GM21576 (cell line): Measurements from ENCODE around the gene KCTD19.
A peak's percentile ranks its signal among the peaks of the same experiment; 100 is the strongest.

Experiments
- ATAC-seq: cut with Tn5 transposase; IDR thresholded peaks from one replicate; pipeline ENCODE4 v1.9.1; 2021; ENCODE audit warnings: mild to moderate bottlenecking, moderate library complexity; ENCODE audit not compliant: unreplicated experiment

Gene KCTD19

GRCh38 chr16:67264277-67264676 lies 62.3 kb downstream of the KCTD19 start:
- ATAC-seq: no peak

- ATAC-seq: no peak
Measured at GRCh38 chr16:67263201-67263600, 63.3 kb downstream of the KCTD19 start.

DNA sequence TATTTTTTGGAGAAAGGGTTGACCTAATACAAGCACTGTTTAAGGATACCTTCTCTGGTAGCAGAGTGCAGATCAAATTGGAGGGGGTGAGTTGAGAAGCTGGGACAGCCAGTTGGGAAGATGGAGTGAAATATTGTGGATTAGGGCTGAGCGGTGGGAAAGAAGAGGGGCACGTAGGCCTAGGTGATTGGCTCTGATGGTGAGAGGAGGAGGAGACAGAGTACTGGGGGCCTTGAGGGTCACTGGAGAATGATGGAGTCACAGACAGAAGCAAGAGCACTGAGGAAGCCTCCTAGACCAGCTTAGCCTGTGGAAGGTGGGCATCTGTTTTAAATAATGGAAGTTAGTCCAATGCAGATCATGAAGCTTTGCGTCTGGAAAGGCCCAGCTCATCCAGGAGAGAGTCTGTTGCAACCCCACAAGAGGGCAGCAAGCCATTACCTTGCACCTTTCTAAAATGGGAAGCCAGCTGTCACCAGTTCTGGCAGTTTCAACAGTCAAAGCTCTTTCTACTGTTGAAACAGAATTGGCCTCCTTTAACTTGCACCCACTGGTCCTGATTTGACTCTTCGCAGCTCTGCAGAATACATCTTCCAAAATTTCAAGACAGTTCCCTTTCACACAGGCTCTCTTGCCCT lies 66.0 kb downstream of the KCTD19 start:
- no peak for ATAC-seq

DNA sequence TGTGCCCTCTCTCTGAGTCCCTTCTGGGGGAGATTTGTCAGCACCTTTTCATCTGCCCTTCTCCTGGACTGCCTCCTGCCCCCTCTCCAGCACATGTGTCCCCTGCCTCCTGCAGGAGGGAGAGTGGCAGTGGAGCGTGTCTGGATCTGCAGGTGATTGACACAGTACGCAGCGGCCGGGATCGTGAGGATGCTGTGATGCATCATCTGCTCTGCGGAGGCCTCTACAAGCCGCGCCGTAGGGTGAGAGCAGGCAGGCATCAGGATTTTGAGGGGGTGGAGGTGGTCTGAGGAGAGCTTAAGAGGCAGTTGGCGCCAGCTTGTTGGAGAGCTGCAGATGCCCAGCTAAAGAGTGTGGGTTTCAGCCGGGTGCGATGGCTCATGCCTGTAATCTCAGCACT lies 66.8 kb downstream of the KCTD19 start:
- no peak for ATAC-seq

DNA sequence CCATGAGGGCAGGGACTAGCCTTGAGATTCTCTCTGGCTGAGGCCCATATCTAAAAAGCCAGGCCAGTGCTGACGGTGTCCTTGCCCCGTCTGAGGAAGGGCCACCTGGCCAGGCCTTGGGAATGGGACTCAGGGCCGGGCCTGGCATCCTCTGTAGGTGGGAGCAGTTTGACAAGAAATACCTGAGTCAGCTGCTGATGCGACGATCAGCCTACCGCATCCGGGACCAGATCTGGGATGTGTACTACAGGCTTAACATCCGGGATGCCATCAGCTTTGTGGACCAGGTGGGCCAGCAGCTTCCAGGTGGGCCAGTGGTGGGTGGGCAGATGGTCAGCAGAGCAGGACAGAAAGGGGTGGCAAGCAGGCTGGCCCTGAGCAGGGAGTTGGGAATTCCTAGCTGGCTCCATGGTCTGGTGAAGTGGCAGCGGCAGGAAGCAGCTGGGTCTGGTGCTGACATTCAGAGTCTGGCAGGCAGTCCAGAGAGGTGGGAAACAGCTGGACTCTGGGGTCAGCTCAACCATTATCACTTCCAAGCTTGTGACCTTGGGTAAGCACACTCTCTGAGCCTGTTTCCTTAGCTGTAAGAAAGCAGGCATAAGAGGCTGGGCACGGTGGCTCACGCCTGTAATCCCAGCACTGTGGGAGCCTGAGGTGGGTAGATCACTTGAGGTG lies 68.2 kb downstream of the KCTD19 start:
- no peak for ATAC-seq

DNA sequence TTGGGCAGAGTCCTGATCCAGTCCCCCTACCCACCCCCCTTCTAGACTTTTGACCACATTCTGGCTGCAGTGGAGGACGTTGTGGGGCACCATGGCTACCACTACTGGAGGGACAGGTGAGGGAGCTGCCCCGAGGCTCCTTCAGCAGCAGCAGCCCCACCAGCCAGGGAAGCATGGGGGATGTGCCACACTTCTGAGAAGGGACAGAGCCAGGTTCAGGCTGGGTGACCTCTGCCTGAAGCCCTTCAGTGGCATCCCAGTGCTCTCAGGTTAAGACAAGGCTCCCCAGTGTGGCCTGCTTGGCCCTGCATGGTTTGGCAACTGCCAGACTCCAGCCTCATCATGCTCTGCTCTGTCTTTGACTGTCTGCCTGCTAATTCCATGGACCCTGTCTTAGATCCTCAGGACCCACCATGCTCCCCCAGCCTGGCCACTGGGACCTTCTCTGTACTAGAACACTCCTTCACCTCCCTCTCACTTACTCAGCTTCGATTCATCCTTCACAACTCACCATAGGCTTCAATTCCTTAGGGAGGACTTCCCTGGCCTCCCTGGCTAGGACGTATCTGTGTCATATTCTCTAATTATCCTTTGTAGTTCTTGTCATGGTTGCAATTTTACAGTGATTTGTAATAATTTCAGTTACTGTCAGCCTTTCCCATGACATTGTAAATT lies 68.9 kb downstream of the KCTD19 start:
- no peak for ATAC-seq

- no peak for ATAC-seq
Measured at GRCh38 chr16:67256701-67257230, 69.8 kb downstream of the KCTD19 start.

- ATAC-seq: no peak
Measured at GRCh38 chr16:67255553-67256221, 70.9 kb downstream of the KCTD19 start.

DNA sequence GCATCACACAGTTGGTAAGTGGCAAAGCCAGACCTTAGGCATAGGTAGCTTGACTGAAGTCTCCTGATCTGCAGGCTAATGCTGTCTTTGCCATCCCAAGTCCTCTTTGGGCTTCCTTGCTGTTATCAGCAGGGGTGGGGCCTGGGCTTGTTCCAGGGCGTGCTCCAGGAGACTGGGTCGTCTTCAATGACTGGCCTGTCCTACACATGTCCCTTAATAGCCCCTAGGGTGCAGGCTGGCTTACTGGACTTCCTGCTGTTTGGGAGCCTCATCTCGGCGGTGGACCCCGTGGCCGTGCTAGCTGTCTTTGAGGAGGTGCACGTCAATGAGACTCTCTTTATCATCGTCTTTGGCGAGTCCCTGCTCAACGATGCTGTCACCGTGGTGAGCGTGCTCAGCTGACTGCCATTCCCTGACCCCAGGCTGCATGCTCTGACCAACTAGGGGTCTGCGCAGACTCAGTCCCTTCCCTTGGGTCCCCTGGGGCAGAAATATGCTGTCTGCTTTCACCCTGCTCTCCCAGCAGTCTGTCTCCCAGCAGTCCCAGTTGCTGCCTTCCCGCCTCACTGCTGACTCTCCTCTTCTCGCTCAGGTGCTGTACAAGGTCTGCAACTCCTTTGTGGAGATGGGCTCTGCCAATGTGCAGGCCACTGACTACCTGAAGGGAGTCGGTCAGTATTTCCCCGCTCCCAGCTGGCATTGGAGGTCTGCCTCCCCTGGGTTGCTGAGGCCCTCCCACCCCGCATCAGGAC lies 71.6 kb downstream of the KCTD19 start:
- no peak for ATAC-seq

DNA sequence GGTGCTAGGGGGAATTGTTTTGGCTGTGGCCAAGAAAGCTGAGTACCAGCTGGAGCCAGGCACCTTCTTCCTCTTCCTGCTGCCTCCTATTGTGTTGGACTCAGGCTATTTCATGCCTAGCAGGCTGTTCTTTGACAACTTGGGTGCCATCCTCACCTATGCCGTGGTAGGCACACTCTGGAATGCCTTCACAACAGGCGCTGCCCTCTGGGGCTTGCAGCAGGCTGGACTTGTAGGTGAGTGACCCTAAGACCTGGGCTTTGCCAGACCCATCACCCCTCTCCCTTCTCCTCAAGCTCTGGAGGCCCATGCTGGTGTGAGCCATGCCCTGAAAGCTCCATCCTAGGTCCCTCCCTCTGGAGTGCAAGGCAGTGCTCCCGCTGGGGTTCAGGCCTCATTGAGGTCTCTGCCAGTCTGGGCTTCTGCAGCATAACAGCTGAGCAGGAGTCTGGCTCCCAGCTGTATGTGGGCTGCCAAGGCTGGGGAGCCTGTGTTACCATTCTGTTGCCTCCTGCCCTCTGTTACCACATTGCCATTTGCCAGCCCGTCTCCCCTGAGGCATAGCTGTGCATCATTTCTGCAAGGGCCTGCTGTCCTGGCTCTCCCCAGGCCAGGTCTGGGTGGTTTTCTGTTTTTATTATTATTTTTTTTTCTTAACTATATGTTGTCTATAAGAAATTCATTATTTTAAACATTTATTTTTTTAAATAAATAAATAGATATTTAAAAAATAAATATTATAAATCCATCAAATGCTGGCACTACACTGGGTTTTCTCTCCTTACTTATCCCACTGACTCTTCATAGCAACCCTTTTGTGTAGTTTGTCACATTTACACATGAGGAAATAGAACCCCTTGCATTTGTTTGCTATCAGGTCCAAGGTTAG lies 73.7 kb downstream of the KCTD19 start:
- ATAC-seq: no peak

DNA sequence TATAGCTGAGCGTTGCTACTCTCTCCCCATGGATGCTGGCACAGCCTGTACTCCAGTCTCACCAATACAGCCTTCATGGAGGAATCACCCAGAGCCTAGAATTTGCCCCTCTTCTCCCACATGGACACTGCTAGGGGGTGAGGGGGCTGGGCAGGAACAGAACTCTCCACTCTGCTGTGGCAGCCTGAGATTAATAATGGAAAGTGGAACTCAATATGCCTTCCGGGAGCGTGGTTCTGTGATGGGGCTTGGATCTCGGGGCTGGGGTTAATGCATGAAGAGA lies 76.6 kb downstream of the KCTD19 start:
- ATAC-seq: no peak

GRCh38 chr16:67249178-67250044 lies 77.1 kb downstream of the KCTD19 start:
- no peak for ATAC-seq

DNA sequence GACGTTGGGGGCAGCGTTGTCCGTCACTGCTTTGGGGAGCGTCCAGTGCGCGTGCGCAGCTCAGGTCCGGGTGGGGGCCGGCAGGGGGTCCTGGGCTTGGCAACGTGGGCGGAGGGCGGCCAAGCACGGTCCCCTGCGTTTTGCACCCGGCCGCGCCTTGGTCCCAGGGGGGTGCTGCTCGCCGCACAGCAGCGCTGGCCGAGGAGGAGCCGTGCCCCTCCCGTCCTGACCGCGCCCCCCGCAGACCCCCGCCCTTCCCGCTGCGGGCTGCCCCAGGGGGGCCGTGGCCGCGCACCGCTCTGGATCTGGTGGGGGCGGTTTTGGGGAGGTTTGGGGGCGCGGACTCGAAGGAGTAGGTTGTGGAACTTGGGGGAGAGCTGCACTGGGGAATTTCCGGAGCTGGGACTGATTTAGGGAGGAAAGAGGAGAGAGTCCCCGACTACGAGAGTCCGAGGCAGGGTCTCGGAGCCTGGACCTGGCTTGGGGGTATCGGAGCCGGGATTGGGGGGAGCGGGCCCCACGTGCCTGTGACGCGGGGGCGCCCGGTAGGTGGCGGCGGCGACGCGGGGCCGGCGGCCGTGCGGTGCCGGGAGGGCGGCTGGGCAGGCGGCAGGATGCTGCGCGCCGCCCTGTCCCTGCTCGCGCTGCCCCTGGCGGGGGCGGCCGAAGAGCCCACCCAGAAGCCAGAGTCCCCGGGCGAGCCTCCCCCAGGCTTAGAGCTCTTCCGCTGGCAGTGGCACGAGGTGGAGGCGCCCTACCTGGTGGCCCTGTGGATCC lies 78.0 kb downstream of the KCTD19 start, which contains the start of gene SLC9A5:
SLC9A5 (plus strand) TSS at position 579 of the 777 bp plus-strand sequence; CDS start at position 615, 36 bp downstream.
- no peak for ATAC-seq

GRCh38 chr16:67248073-67248400 lies 78.5 kb downstream of the KCTD19 start:
- ATAC-seq: no peak

GRCh38 chr16:67247192-67248072 lies 79.1 kb downstream of the KCTD19 start, which contains the start of gene FHOD1:
Gene FHOD1, minus strand, starts transcription at chr16:67247481. Its CDS starts 71 bp downstream, at chr16:67247410.
- peak; percentile 34 for ATAC-seq

- peak; percentile 14 for ATAC-seq
Measured at GRCh38 chr16:67246756-67247191, 79.8 kb downstream of the KCTD19 start.
